ENCODE data around the gene FCAMR.

FCAMR gene

DNA sequence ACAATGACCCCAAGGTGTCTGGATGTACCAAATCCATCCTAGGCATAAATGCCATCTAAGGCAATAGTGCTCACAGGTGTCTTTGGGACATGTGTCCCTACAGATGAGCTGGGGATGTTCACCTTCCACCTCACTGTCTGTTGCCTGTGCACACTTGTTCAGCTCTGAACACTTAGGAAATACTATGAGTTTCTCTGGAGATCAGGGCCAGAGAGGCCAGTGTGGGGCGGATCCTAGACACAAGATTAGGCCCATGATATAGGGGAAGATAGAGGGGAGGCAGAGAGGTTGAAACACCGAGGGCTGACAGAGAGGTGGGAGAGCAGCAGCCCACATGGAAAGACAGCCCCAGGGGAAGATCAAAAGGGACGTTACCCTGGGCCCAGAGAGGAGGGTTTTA is 36.7 kb upstream of the FCAMR start:
- peak overlapping the region; percentile 94 for H3K27ac ChIP-seq
- CTCF ChIA-PET, result interaction anchor here (1.0 to 1.5 kb wide), 2 partner anchors 13 to 25 kb away, joined by 3 read pairs; no protein-coding TSS in a partner anchor
- TF ChIP-seq, protein P1, sequence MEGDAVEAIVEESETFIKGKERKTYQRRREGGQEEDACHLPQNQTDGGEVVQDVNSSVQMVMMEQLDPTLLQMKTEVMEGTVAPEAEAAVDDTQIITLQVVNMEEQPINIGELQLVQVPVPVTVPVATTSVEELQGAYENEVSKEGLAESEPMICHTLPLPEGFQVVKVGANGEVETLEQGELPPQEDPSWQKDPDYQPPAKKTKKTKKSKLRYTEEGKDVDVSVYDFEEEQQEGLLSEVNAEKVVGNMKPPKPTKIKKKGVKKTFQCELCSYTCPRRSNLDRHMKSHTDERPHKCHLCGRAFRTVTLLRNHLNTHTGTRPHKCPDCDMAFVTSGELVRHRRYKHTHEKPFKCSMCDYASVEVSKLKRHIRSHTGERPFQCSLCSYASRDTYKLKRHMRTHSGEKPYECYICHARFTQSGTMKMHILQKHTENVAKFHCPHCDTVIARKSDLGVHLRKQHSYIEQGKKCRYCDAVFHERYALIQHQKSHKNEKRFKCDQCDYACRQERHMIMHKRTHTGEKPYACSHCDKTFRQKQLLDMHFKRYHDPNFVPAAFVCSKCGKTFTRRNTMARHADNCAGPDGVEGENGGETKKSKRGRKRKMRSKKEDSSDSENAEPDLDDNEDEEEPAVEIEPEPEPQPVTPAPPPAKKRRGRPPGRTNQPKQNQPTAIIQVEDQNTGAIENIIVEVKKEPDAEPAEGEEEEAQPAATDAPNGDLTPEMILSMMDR (conservative IDR thresholded peaks at IDR 0.05; ENCODE audit: low read depth), result no peak
- no peak for DNase-seq (ENCODE audit: low spot score)
- POLR2A ChIA-PET (ENCODE audit: low non-redundant PET), result no interaction called here

DNA sequence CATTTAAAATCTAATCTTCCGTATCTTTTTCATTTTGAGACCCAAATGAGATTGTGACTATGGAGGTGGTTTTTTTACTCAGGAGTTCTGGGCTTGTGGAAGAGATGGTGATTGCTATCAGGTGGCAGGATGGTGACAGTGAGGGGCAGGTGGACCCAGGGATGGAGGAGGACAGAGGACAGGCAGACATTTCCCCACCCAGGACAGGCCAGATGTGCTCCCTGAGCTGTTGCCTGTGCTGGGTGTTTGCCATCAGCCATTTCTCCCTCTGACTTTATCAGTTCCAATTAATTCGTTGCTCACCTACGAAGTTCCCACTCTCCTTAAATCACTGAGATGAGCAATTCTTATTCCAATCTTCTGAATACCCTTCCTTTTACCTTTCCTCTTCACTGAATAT is 35.8 kb upstream of the FCAMR start:
- ChIA-PET POLR2A (ENCODE audit: low non-redundant PET) (interaction anchor here (1.1 kb wide), 1 partner anchor 15 kb away, joined by 3 read pairs; no protein-coding TSS in a partner anchor), CTCF (interaction anchor here (0.5 to 1.5 kb wide), 5 partner anchors 14 to 982 kb away, joined by 3 read pairs; partner anchors contain the start of gene CTSE)
- no peak for DNase-seq (ENCODE audit: low spot score)
- H3K27ac ChIP-seq, result peak overlapping the region; percentile 71
- TF ChIP-seq, protein P1 (conservative IDR thresholded peaks at IDR 0.05; ENCODE audit: low read depth), result no peak

DNA sequence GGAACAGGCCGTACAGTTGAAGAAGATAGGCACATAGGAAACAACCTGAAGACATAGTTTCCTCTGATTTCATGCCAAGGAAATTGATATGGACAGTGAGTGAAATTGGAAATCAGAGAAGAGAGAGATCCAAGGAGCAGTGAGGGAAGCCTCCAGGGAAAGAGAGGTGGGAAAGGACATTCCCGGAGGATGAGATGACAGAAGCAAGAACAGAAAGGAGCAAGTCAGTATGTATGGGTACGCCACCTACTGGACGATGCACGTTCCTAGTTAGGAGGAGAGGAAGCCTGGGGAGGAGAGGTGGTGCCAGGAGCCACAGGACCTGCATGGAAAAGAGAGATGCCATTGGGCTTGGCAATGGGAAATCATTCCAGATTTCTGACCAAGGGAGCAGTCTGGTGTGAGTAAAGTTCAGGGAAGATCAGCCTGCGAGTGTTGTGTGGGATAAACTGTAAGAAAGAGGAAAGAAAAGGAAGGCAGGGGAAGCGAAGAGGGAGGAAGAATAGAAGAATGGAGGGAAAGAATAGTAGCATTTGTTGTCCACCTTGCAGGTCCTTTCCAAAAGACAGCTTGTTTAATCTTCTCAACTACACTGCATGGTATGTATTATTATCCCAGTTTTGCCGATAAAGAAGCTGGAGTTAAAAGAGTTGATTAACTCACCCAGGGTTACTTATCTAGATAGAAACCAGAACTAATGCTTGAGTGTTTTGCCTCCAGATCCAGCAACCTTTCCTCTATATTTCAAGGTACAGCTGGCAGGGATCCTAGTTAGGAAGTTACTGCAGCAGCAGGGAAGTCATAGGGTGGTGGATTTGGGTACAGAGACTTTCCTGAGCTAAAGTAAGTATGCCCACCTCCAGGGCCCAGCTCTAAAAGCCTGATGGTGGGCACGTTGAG is 34.9 kb upstream of the FCAMR start:
- H3K27ac ChIP-seq, result peak overlapping the region; percentile 71
- ChIA-PET CTCF (interaction anchor here (0.5 to 1.5 kb wide), 3 partner anchors 15 to 396 kb away, joined by 3 to 4 read pairs (median 3); no protein-coding TSS in a partner anchor), POLR2A (ENCODE audit: low non-redundant PET) (interaction anchor here (1.1 kb wide), 1 partner anchor 16 kb away, joined by 3 read pairs; no protein-coding TSS in a partner anchor)
- peak; percentile 57 for DNase-seq (ENCODE audit: low spot score)
- TF ChIP-seq, protein P1 (conservative IDR thresholded peaks at IDR 0.05; ENCODE audit: low read depth), result peak; percentile 52

DNA sequence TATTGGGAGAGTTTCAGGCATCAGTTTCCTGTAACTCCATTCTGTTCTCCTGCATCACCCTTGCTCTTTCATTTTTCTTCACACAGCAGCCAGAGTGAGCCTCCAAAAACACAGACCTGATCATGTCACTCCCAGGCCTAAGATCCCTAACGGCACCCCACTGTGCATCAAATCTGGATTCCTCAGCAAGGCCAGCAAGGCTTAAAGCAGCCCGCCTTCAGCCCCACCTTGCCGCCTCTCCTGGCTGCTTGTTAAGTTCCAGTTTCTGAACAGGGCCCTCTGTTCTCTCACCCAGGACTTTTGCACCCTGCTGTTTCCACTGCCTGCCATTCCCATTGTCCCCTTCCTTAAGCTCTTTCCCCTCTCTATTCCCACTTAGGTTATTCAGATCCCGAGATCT is 33.0 kb upstream of the FCAMR start:
- TF ChIP-seq, protein P1 (conservative IDR thresholded peaks at IDR 0.05; ENCODE audit: low read depth), result no peak
- peak overlapping the region; percentile 79 for H3K27ac ChIP-seq
- POLR2A ChIA-PET (ENCODE audit: low non-redundant PET), result no interaction called here
- no peak for DNase-seq (ENCODE audit: low spot score)
- CTCF ChIA-PET, result interaction anchor here (0.6 kb wide), 1 partner anchor 490 kb away, joined by 4 read pairs; no protein-coding TSS in a partner anchor

DNA sequence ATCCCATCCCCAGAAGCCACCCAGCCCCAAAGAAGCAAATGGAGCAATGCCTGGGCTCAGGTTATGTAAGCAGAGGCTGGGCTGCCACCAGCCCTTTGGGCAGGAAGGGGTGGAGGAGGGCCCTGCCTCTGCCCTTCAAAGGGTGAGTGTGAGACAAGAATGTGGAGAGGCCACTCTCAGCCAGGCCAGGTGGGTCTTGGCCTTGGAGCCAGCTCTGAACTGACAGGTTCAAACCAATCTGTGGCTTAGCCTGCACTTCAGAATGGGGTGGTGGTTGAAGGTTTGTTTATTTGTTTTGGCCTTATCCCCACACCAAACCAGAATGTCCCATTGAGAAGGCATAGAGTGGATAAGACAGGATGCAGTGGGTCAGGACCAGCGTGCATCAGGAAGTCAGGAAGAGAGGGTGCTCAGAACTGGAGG is 32.5 kb upstream of the FCAMR start:
- peak overlapping the region; percentile 79 for H3K27ac ChIP-seq
- DNase-seq (ENCODE audit: low spot score), result peak; percentile 41
- ChIA-PET CTCF (interaction anchor here (0.6 kb wide), 1 partner anchor 490 kb away, joined by 4 read pairs; no protein-coding TSS in a partner anchor), POLR2A (ENCODE audit: low non-redundant PET) (no interaction called here)
- TF ChIP-seq, protein P1 (conservative IDR thresholded peaks at IDR 0.05; ENCODE audit: low read depth), result no peak

- ChIA-PET CTCF (interaction anchor here (0.7 kb wide), 1 partner anchor 1380 kb away, joined by 4 read pairs; no protein-coding TSS in a partner anchor), POLR2A (ENCODE audit: low non-redundant PET) (no interaction called here)
- no peak for DNase-seq (ENCODE audit: low spot score)
Measured at GRCh38 chr1:207001492-207002245, 31.4 kb upstream of the FCAMR start.

More at GRCh38 chr1:207001492-207002245, 31.4 kb upstream of the FCAMR start:
- TF ChIP-seq, protein P1 (conservative IDR thresholded peaks at IDR 0.05; ENCODE audit: low read depth), result no peak
- H3K27ac ChIP-seq, result no peak overlapping the region

Measured in RWPE1 (cell line).